Measurements from ENCODE around the gene NQO2. TPM values are rescaled to one million over a fixed set of nuclear protein-coding genes. Genes with fewer than 3 reads are reported as not detected.

Gene NQO2
- total RNA-seq = 27.0 TPM

- DNase-seq (ENCODE audit: low spot score) = peak; percentile 93
These were observed at the start of gene NQO2 for GRCh38 chr6:2999618-3000557. TSS of gene NQO2 (plus strand) at chr6:2999894. CDS start at chr6:3006553, 6,659 bp downstream.

GRCh38 chr6:2950713-2951112 is 49.0 kb upstream of the NQO2 start:
- DNase-seq (ENCODE audit: low spot score) = no peak

- no peak for DNase-seq (ENCODE audit: low spot score)
These were observed 48.0 kb upstream of the NQO2 start for GRCh38 chr6:2951728-2952127.

GRCh38 chr6:2952557-2953095 is 47.1 kb upstream of the NQO2 start:
- peak; percentile 79 for DNase-seq (ENCODE audit: low spot score)

- no peak for DNase-seq (ENCODE audit: low spot score)
These were observed 46.6 kb upstream of the NQO2 start for GRCh38 chr6:2953098-2953497.

- DNase-seq (ENCODE audit: low spot score) = no peak
These were observed 42.6 kb upstream of the NQO2 start for GRCh38 chr6:2956930-2957685.

GRCh38 chr6:2957696-2958330 is 41.9 kb upstream of the NQO2 start:
- no peak for DNase-seq (ENCODE audit: low spot score)

- no peak for DNase-seq (ENCODE audit: low spot score)
These were observed 41.4 kb upstream of the NQO2 start for GRCh38 chr6:2958331-2958711.

- no peak for DNase-seq (ENCODE audit: low spot score)
These were observed 40.9 kb upstream of the NQO2 start for GRCh38 chr6:2958776-2959175.

GRCh38 chr6:2959909-2960719 is 39.6 kb upstream of the NQO2 start:
- no peak for DNase-seq (ENCODE audit: low spot score)

- no peak for DNase-seq (ENCODE audit: low spot score)
These were observed 38.8 kb upstream of the NQO2 start for GRCh38 chr6:2960935-2961334.

- DNase-seq (ENCODE audit: low spot score) = no peak
These were observed 38.2 kb upstream of the NQO2 start for GRCh38 chr6:2961506-2961905.

GRCh38 chr6:2962004-2962403 is 37.7 kb upstream of the NQO2 start:
- peak; percentile 67 for DNase-seq (ENCODE audit: low spot score)

- DNase-seq (ENCODE audit: low spot score) = no peak
These were observed 37.1 kb upstream of the NQO2 start for GRCh38 chr6:2962636-2963035.

- no peak for DNase-seq (ENCODE audit: low spot score)
These were observed 35.9 kb upstream of the NQO2 start for GRCh38 chr6:2963756-2964155.

GRCh38 chr6:2964793-2965505 is 34.7 kb upstream of the NQO2 start:
- DNase-seq (ENCODE audit: low spot score) = no peak

- no peak for DNase-seq (ENCODE audit: low spot score)
These were observed 33.3 kb upstream of the NQO2 start for GRCh38 chr6:2966347-2966746.

- no peak for DNase-seq (ENCODE audit: low spot score)
These were observed 31.8 kb upstream of the NQO2 start for GRCh38 chr6:2967936-2968335.

GRCh38 chr6:2968600-2969135 is 31.0 kb upstream of the NQO2 start:
- no peak for DNase-seq (ENCODE audit: low spot score)

GRCh38 chr6:2969549-2969948 is 30.1 kb upstream of the NQO2 start:
- no peak for DNase-seq (ENCODE audit: low spot score)
